K562 (cell line): Measurements from ENCODE around the gene SH3BGRL2. TPM values are rescaled to one million over a fixed set of nuclear protein-coding genes. Genes with fewer than 3 reads are reported as not detected.
A peak's percentile ranks its signal among the peaks of the same experiment; 100 is the strongest.

Experiments used
- CBFA2T2 ChIP-seq: fragments of 450-650 bp; conservative IDR thresholded peaks from 2 replicates; pipeline ENCODE4 v1.6.1; 2017; ENCODE audit warnings: mild to moderate bottlenecking
- DEAF1 ChIP-seq: fragments of 450-650 bp; formaldehyde crosslinking; IDR thresholded peaks from 2 replicates; pipeline ENCODE4 v1.4.0; 2020; ENCODE audit warnings: mild to moderate bottlenecking, moderate library complexity
- GABPA ChIP-seq: fragments of 200-800 bp; sonication (Bioruptor generic); conservative IDR thresholded peaks from 2 replicates; pipeline ENCODE4 v1.6.1; 2016; ENCODE audit warnings: low read depth, missing genetic modification characterization, missing compliant biosample characterization
- JUND ChIP-seq, 2 experiments: IDR thresholded peaks; 2 replicates in 1 of 2; 3 replicates in 1 of 2; pipeline ENCODE4 v1.6.1; 2011; ENCODE audit warnings: borderline replicate concordance in 2 of 2, low read depth in 2 of 2, low read length in 2 of 2, improper control_type of control experiment in 1 of 2, missing biosample characterization in 1 of 2, missing genetic modification characterization in 1 of 2, missing genetic modification reagents in 1 of 2
- KAT8 ChIP-seq: fragments of 450-650 bp; IDR thresholded peaks from 2 replicates; pipeline ENCODE4 v1.6.1; 2016; ENCODE audit warnings: low read depth, mild to moderate bottlenecking
- KLF10 ChIP-seq: fragments of 250-450 bp; sonication (Bioruptor Pico); IDR thresholded peaks from 2 replicates; pipeline ENCODE4 v1.6.1; 2021; ENCODE audit warnings: matching md5 sums
- L3MBTL2 ChIP-seq: fragments of 450-650 bp; IDR thresholded peaks from 2 replicates; pipeline ENCODE4 v1.6.1; 2016; ENCODE audit warnings: mild to moderate bottlenecking, moderate library complexity
- MXD1 ChIP-seq: fragments of 250-450 bp; sonication (Bioruptor Pico); IDR thresholded peaks from 2 replicates; pipeline ENCODE4 v1.8.0; 2021; ENCODE audit warnings: borderline replicate concordance, mild to moderate bottlenecking, moderate library complexity; ENCODE audit not compliant: poor library complexity, severe bottlenecking
- OTX1 ChIP-seq: fragments of 450-650 bp; formaldehyde crosslinking; IDR thresholded peaks from 2 replicates; pipeline ENCODE4 v1.4.0; 2022; ENCODE audit warnings: mild to moderate bottlenecking
- SLC30A9 ChIP-seq: fragments of 250-450 bp; sonication (Bioruptor Pico); IDR thresholded peaks from 2 replicates; pipeline ENCODE4 v1.8.0; 2022; ENCODE audit warnings: mild to moderate bottlenecking, moderate library complexity
- UBTF ChIP-seq, 2 experiments: IDR thresholded peaks; 2 replicates each; pipeline ENCODE4 v1.6.1; 2012; ENCODE audit warnings: improper control_type of control experiment in 2 of 2, low read depth in 2 of 2, low read length in 2 of 2, borderline replicate concordance in 1 of 2
- ZBTB26 ChIP-seq: fragments of 450-650 bp; formaldehyde crosslinking; IDR thresholded peaks from 2 replicates; pipeline ENCODE4 v1.4.0; 2022; ENCODE audit warnings: missing genetic modification characterization
- ZMIZ1 ChIP-seq, 2 experiments: fragments of 150-350 bp in 1 of 2; IDR thresholded peaks; 2 replicates each; pipeline ENCODE4 v1.6.1; 2012 to 2016; ENCODE audit warnings: low read depth in 2 of 2, low read length in 2 of 2, mild to moderate bottlenecking in 1 of 2, moderate library complexity in 1 of 2
- ZNF274 ChIP-seq: IDR thresholded peaks from 2 replicates; pipeline ENCODE4 v1.6.1; 2011; ENCODE audit warnings: low read depth, mild to moderate bottlenecking, low read length, moderate library complexity, borderline replicate concordance
- ZNF384 ChIP-seq: IDR thresholded peaks from 2 replicates; pipeline ENCODE4 v1.6.1; 2012; ENCODE audit warnings: low read depth, low read length, improper control_type of control experiment
- ZNF436 ChIP-seq: fragments of 250-450, 450-650 bp; sonication (Bioruptor Pico); formaldehyde crosslinking; IDR thresholded peaks from 2 replicates; pipeline ENCODE4 v1.7.0; 2020; ENCODE audit warnings: mild to moderate bottlenecking
- polyA plus RNA-seq, 8 experiments: library from polyadenylated mRNA; depleted of rRNA in 4 of 8; stranded (reverse) in 5 of 8; unstranded in 3 of 8; fragments of >200 nt; fragmentation: Nextera tagmentation in 2 of 8; fragmentation: Illumina TruSeq in 1 of 8; extraction: Ambion mirVana in 2 of 8; extraction: Trizol in 1 of 8; gene quantifications; 2 replicates each; pipeline versions ENCODE4 v1.2.1 to v1.2.3, GENCODE V29; 2011 to 2014; ENCODE audit warnings: inconsistent platforms in 1 of 8, missing spikeins in 1 of 8
- total RNA-seq, 7 experiments: library from RNA; depleted of rRNA in 6 of 7; stranded (reverse); fragments of >200 nt in 6 of 7; fragmentation: Illumina TruSeq in 2 of 7; extraction: Trizol in 2 of 7; gene quantifications; 2 replicates each; pipeline versions ENCODE4 v1.2.1 to v1.2.3, GENCODE V29; 2011 to 2021; ENCODE audit warnings: low replicate concordance in 1 of 7

Gene SH3BGRL2
- total and polyA plus RNA-seq, 9 of the 15 experiments (the other 6 are each of a cell fraction or from before 2014, with no cell fraction given) = 4.4 to 12.1 (median 7.3) TPM

- no peak for TF ChIP-seq SLC30A9 (CRISPR knock-in tag)
- TF ChIP-seq ZMIZ1 (IDR thresholded peaks at IDR 0.05; ENCODE audit: low read depth in 2 of 2, low read length in 2 of 2) = peak in 1 of 2 experiments; percentile 89; a peak in 2 of 4 replicates
- TF ChIP-seq ZNF274 = no peak
- TF ChIP-seq ZNF436 (CRISPR knock-in tag) = no peak
- TF ChIP-seq KLF10 (CRISPR knock-in tag) = no peak
- no peak for TF ChIP-seq L3MBTL2
- TF ChIP-seq ZBTB26 (CRISPR knock-in tag) = no peak
- TF ChIP-seq ZNF384 = no peak
- TF ChIP-seq CBFA2T2 = peak; percentile 97
- TF ChIP-seq OTX1 (CRISPR knock-in tag) = no peak
- TF ChIP-seq UBTF (IDR thresholded peaks at IDR 0.05; ENCODE audit: borderline replicate concordance in 1 of 2, low read depth in 2 of 2, low read length in 2 of 2) = no peak
- no peak for TF ChIP-seq KAT8
- TF ChIP-seq MXD1 = no peak
- peak; percentile 18 for TF ChIP-seq JUND (IDR thresholded peaks at IDR 0.05; ENCODE audit: borderline replicate concordance, low read depth, low read length)
- peak; percentile 10; the same call in 1 of the 3 replicates for TF ChIP-seq JUND (tag; IDR thresholded peaks at IDR 0.05; ENCODE audit: borderline replicate concordance, low read depth, low read length)
- no peak for TF ChIP-seq GABPA (tag)
- TF ChIP-seq DEAF1 (CRISPR knock-in tag) = no peak
These were observed 26.5 kb upstream of the SH3BGRL2 start (continued) for GRCh38 chr6:79604583-79605037.
